HCT116 (cell line): ENCODE measurements around the gene TMA7. TPM values are rescaled to one million over a fixed set of nuclear protein-coding genes. Genes with fewer than 3 reads are reported as not detected.
"Not testable (repeated sequence)": the region's sequence is repeated elsewhere in the genome, so short reads cannot be mapped to it uniquely, and the experiment has no call there.

Experiments
- ATAC-seq: fragments of 200-7000 bp; cut with Tn5 transposase; 2 replicates; pipeline ENCODE4 v1.9.1; 2020; ENCODE audit warnings: mild to moderate bottlenecking, moderate library complexity
- BruUV-seq: library from RNA; stranded (reverse); fragments of 400-500 nt; replicated peaks from 2 replicates; lab custom pipeline; 2021; lab: Mats Ljungman, UMichigan
- CTCF ChIA-PET: fragments of 300-600 bp; sonication (Branson Sonifier 250); formaldehyde crosslinking; loops from one replicate; lab custom pipeline; 2021; ENCODE audit warnings: antibody characterized with exemption; lab: Charles Lee
- POLR2A ChIA-PET: fragments of 300-600, 350-600 bp; sonication (Branson Sonifier 250); formaldehyde crosslinking; loops from one replicate; lab custom pipeline; 2021; ENCODE audit warnings: antibody characterized with exemption; lab: Charles Lee
- RAD21 ChIA-PET, 2 experiments: fragments of 300-600 bp; sonication (Branson Sonifier 250); formaldehyde crosslinking; loops; one replicate each; lab custom pipeline; 2023; ENCODE audit warnings: low total read pairs in 2 of 2; ENCODE audit not compliant: uncharacterized antibody in 2 of 2, unreplicated experiment in 2 of 2, low non-redundant PET in 1 of 2; lab: Charles Lee
- DNase-seq: peaks from one replicate; pipeline ENCODE4 v3.0.0-alpha.2; 2010; ENCODE audit warnings: low read depth, low spot score
- H2AFZ ChIP-seq: fragments of 200-600 bp; shearing (Covaris generic), sonication (generic); 2 replicates; pipeline ENCODE4 v1.6.1; 2017; ENCODE audit warnings: low read depth, mixed run types, mixed read lengths, antibody characterized with exemption, low read length; ENCODE audit not compliant: poor library complexity, severe bottlenecking
- H3K27ac ChIP-seq: 2 replicates; pipeline ENCODE4 v1.5.1; 2012; ENCODE audit warnings: low read depth, low read length
- H3K27me3 ChIP-seq: fragments of 200-600 bp; sonication (generic); 2 replicates; pipeline ENCODE4 v1.6.1; 2016; ENCODE audit warnings: mixed run types, low read length, mixed read lengths; ENCODE audit not compliant: insufficient read depth
- H3K36me3 ChIP-seq, 2 experiments: fragments of 200-500 bp in 1 of 2; fragments of 200-600 bp in 1 of 2; sonication (Bioruptor generic) in 1 of 2; sonication (generic) in 1 of 2; 2 replicates each; pipeline versions ENCODE4 v1.5.1 to v1.6.1; 2014 to 2016; ENCODE audit warnings: low read length in 2 of 2, inconsistent platforms in 1 of 2, mixed read lengths in 1 of 2, mixed run types in 1 of 2; ENCODE audit not compliant: insufficient read depth in 2 of 2, control insufficient read depth in 1 of 2
- H3K4me1 ChIP-seq, 2 experiments: fragments of 200-600 bp in 1 of 2; sonication (generic) in 1 of 2; 2 replicates each; pipeline versions ENCODE4 v1.5.1 to v1.6.1; 2012 to 2017; ENCODE audit warnings: low read length in 2 of 2, inconsistent platforms in 1 of 2, mild to moderate bottlenecking in 1 of 2, mixed read lengths in 1 of 2, mixed run types in 1 of 2, moderate library complexity in 1 of 2; ENCODE audit not compliant: insufficient read depth in 2 of 2, control insufficient read depth in 1 of 2
- H3K4me2 ChIP-seq: fragments of 200-600 bp; sonication (generic); 2 replicates; pipeline ENCODE4 v1.6.1; 2017; ENCODE audit warnings: mixed run types, low read length, mixed read lengths
- H3K4me3 ChIP-seq, 2 experiments: fragments of 200-600 bp in 1 of 2; sonication (generic) in 1 of 2; replicated peaks in 1 of 2; 2 replicates each; pipeline ENCODE4 v1.5.1; 2011 to 2016; ENCODE audit warnings: low read length in 2 of 2, control low read depth in 1 of 2, low read depth in 1 of 2, mild to moderate bottlenecking in 1 of 2, mixed read lengths in 1 of 2, mixed run types in 1 of 2
- H3K79me2 ChIP-seq: fragments of 200-600 bp; sonication (generic); 2 replicates; pipeline ENCODE4 v1.6.1; 2017; ENCODE audit warnings: mild to moderate bottlenecking, mixed run types, low read length, moderate library complexity, mixed read lengths; ENCODE audit not compliant: insufficient read depth
- H3K9ac ChIP-seq: fragments of 200-600 bp; sonication (generic); 2 replicates; pipeline ENCODE4 v1.6.1; 2016; ENCODE audit warnings: low read length, mixed read lengths
- H3K9me2 ChIP-seq: fragments of 200-600 bp; sonication (generic), shearing (Covaris generic); 2 replicates; pipeline ENCODE4 v1.6.1; 2017; ENCODE audit warnings: mixed run types, mild to moderate bottlenecking, moderate library complexity; ENCODE audit not compliant: insufficient read depth
- H3K9me3 ChIP-seq, 2 experiments: fragments of 200-500 bp in 1 of 2; fragments of 200-600 bp in 1 of 2; sonication (Bioruptor generic) in 1 of 2; sonication (generic) in 1 of 2; 2 replicates each; pipeline ENCODE4 v1.6.1; 2014 to 2017; ENCODE audit warnings: low read length in 2 of 2, mixed read lengths in 2 of 2, inconsistent platforms in 1 of 2, low read depth in 1 of 2, mild to moderate bottlenecking in 1 of 2, mixed run types in 1 of 2, moderate library complexity in 1 of 2; ENCODE audit not compliant: control insufficient read depth in 1 of 2, insufficient read depth in 1 of 2
- H4K20me1 ChIP-seq: fragments of 200-600 bp; sonication (generic), shearing (Covaris generic); 2 replicates; pipeline ENCODE4 v1.6.1; 2017; ENCODE audit warnings: mixed run types, mild to moderate bottlenecking, moderate library complexity; ENCODE audit not compliant: insufficient read depth
- ATF3 ChIP-seq: IDR thresholded peaks from 2 replicates; pipeline ENCODE4 v1.6.1; 2012
- CBX3 ChIP-seq: IDR thresholded peaks from 2 replicates; pipeline ENCODE4 v1.6.1; 2012; ENCODE audit warnings: low read depth
- CEBPB ChIP-seq: IDR thresholded peaks from 2 replicates; pipeline ENCODE4 v1.6.1; 2012; ENCODE audit warnings: low read depth
- CTCF ChIP-seq, 3 experiments: fragments of 200-600 bp in 1 of 3; sonication (generic) in 1 of 3; IDR thresholded peaks in 2 of 3; conservative IDR thresholded peaks in 1 of 3; 2 replicates each; pipeline ENCODE4 v1.5.1; 2012 to 2017; ENCODE audit warnings: low read depth in 2 of 3, low read length in 2 of 3, antibody characterized with exemption in 1 of 3, borderline replicate concordance in 1 of 3, control low read depth in 1 of 3, mild to moderate bottlenecking in 1 of 3, mixed read lengths in 1 of 3, mixed run types in 1 of 3, moderate library complexity in 1 of 3; ENCODE audit not compliant: insufficient read depth in 1 of 3
- ELF1 ChIP-seq: IDR thresholded peaks from 2 replicates; pipeline ENCODE4 v1.6.1; 2012; ENCODE audit warnings: low read depth, borderline replicate concordance
- EZH2phosphoT487 ChIP-seq: fragments of 200-600 bp; IDR thresholded peaks from 2 replicates; pipeline ENCODE4 v1.6.1; 2018; ENCODE audit warnings: antibody characterized with exemption, borderline replicate concordance
- FOSL1 ChIP-seq: IDR thresholded peaks from 2 replicates; pipeline ENCODE4 v1.6.1; 2012; ENCODE audit warnings: low read depth
- JUND ChIP-seq: IDR thresholded peaks from 2 replicates; pipeline ENCODE4 v1.6.1; 2012
- MAX ChIP-seq: IDR thresholded peaks from 2 replicates; pipeline ENCODE4 v1.6.1; 2012
- POLR2AphosphoS5 ChIP-seq: IDR thresholded peaks from 2 replicates; pipeline ENCODE4 v1.6.1; 2011; ENCODE audit warnings: mild to moderate bottlenecking, low read depth, low read length, moderate library complexity
- SRF ChIP-seq: IDR thresholded peaks from 2 replicates; pipeline ENCODE4 v1.6.1; 2012; ENCODE audit warnings: low read depth
- TCF7L2 ChIP-seq: IDR thresholded peaks from 2 replicates; pipeline ENCODE4 v1.7.0; 2011; ENCODE audit warnings: borderline replicate concordance, inconsistent platforms; ENCODE audit not compliant: insufficient read depth, insufficient read length; ENCODE audit errors: extremely low read depth
- YY1 ChIP-seq: IDR thresholded peaks from 2 replicates; pipeline ENCODE4 v1.6.1; 2011; ENCODE audit warnings: low read length, low read depth, moderate library complexity, mild to moderate bottlenecking; ENCODE audit not compliant: insufficient replicate concordance; ENCODE audit errors: extremely low read depth
- ZBTB33 ChIP-seq: IDR thresholded peaks from 2 replicates; pipeline ENCODE4 v1.6.1; 2011; ENCODE audit warnings: mild to moderate bottlenecking, low read length, moderate library complexity; ENCODE audit not compliant: insufficient replicate concordance; ENCODE audit errors: extremely low read depth
- ZNF274 ChIP-seq: fragments of 200-500 bp; sonication (Bioruptor generic); IDR thresholded peaks from 2 replicates; pipeline ENCODE4 v1.6.1; 2014; ENCODE audit warnings: mild to moderate bottlenecking, low read depth, low read length, inconsistent platforms
- intact Hi-C: fragments of 100-400 bp; cut with micrococcal nuclease; formaldehyde crosslinking; loops from 2 replicates; pipeline ENCODE4 v1.10.0; 2022
- total RNA-seq: library from RNA; stranded (reverse); gene quantifications from one replicate; pipeline ENCODE4 v1.2.1, GENCODE V29; 2021; ENCODE audit not compliant: unreplicated experiment

Gene TMA7
- total RNA-seq, 1 experiment from 2014 or later = 334 TPM

- H3K4me2 ChIP-seq = 0 out of 2 replicates have a peak overlapping the region, but pooled peaks have one; percentile 79
- H2AFZ ChIP-seq, H3K9me3 ChIP-seq, H3K9me2 ChIP-seq, intact Hi-C loops, H3K36me3 ChIP-seq, H4K20me1 ChIP-seq, H3K9ac ChIP-seq, ATAC-seq, H3K4me3 ChIP-seq, DNase-seq, BruUV-seq, H3K27me3 ChIP-seq: not testable (repeated sequence)
- POLR2A ChIA-PET = interaction anchor here (0.7 to 1.8 kb wide), 4 partner anchors 14 to 244 kb away, joined by 3 to 10 read pairs (median 3); partner anchors contain the start of gene PFKFB4
- RAD21 ChIA-PET = interaction anchor here in 1 of 2 experiments (1.0 to 1.1 kb wide), 2 partner anchors 31 to 83 kb away, joined by 3 read pairs; partner anchors contain the start of gene PFKFB4
- peaks cover 34% of the 10 kb centered on the region for H3K79me2 ChIP-seq
- CTCF ChIA-PET = interaction anchor here (0.7 to 2.2 kb wide), 7 partner anchors 8 to 161 kb away, joined by 3 to 7 read pairs (median 4); partner anchors contain the start of gene SLC26A6
- peak overlapping the region; percentile 73; the same call in 1 of the 2 replicates for H3K27ac ChIP-seq
- H3K4me1 ChIP-seq = peaks cover 20 to 29% of the 10 kb centered on the region in 2 experiments; a peak in 3 of 4 replicates
These were observed 34.0 kb downstream of the TMA7 start for GRCh38 chr3:48474031-48474430.

- BruUV-seq = no TSS peak
- peaks cover 28% of the 10 kb centered on the region for H3K79me2 ChIP-seq
- H3K4me1 ChIP-seq = peaks cover 20 to 29% of the 10 kb centered on the region in 2 experiments; a peak in 3 of 4 replicates
- no peak overlapping the region for H3K9ac ChIP-seq
- RAD21 ChIA-PET = no interaction called here
- no peak overlapping the region for H3K27ac ChIP-seq
- no peaks in the 10 kb centered on the region for H3K27me3 ChIP-seq
- H3K4me2 ChIP-seq = peak overlapping the region; percentile 6; the same call in 1 of the 2 replicates
- ATAC-seq (no peak), DNase-seq (no peak)
- no peak overlapping the region for H3K4me3 ChIP-seq
- POLR2A ChIA-PET = no interaction called here
- CTCF ChIA-PET = no interaction called here
- H3K9me3 ChIP-seq = no peaks in the 10 kb centered on the region
- H4K20me1 ChIP-seq = no peaks in the 10 kb centered on the region
- H3K36me3 ChIP-seq = no peaks in the 10 kb centered on the region
- no peaks in the 10 kb centered on the region for H3K9me2 ChIP-seq
- intact Hi-C loops = no loop called here
- TF ChIP-seq CBX3 (no peak), CEBPB (no peak), ELF1 (no peak), YY1 (no peak), ATF3 (no peak), POLR2AphosphoS5 (no peak), TCF7L2 (no peak), ZBTB33 (no peak), MAX (no peak), ZNF274 (no peak), FOSL1 (no peak), JUND (no peak), SRF (no peak), CTCF (IDR thresholded peaks at IDR 0.05 in 2 of 3, conservative IDR thresholded peaks at IDR 0.05 in 1 of 3; ENCODE audit: borderline replicate concordance in 1 of 3, insufficient read depth in 1 of 3, low read depth in 2 of 3, low read length in 2 of 3) (no peak), EZH2phosphoT487 (no peak)
- no peak overlapping the region for H2AFZ ChIP-seq
These were observed 34.6 kb downstream of the TMA7 start for GRCh38 chr3:48474619-48475018.
